ENCODE measurements around the gene MGAT4C. TPM values are rescaled to one million over a fixed set of nuclear protein-coding genes. Genes with fewer than 3 reads are reported as not detected.

Gene MGAT4C
- total RNA-seq, 2 donors from 2014 or later = 3.4 to 4.6 TPM

GRCh38 chr12:85920324-85920947, 335.8 kb downstream of the MGAT4C start:
- intact Hi-C loops (cut with DNase I) = no loop called here
- DNase-seq (ENCODE audit: low spot score) = no peak
